Liver (tissue), 3 donors: ENCODE measurements around the gene NPAS1.

ENCODE experiments used
- RAD21 ChIP-seq, 2 donors: IDR thresholded peaks; 2 replicates each; pipeline ENCODE4 v1.6.1; 2016; ENCODE audit warnings: antibody characterized with exemption in 2 of 2, mild to moderate bottlenecking in 2 of 2
- SP1 ChIP-seq: IDR thresholded peaks from 2 replicates; pipeline ENCODE4 v1.6.1; 2018; ENCODE audit warnings: antibody characterized with exemption, mild to moderate bottlenecking
- TAF1 ChIP-seq: conservative IDR thresholded peaks from 2 replicates; pipeline ENCODE4 v1.6.1; 2016; ENCODE audit warnings: antibody characterized with exemption, mild to moderate bottlenecking
- TF ChIP-seq, protein P1 (sequence below): fragments of 150-350 bp; IDR thresholded peaks from 2 replicates; pipeline ENCODE4 v1.5.1; 2017; ENCODE audit warnings: improper control_type of control experiment, low read depth, low read length; ENCODE audit not compliant: missing input control
- TF ChIP-seq, protein P2 (sequence below): IDR thresholded peaks from 2 replicates; pipeline ENCODE4 v1.6.1; 2016; ENCODE audit warnings: antibody characterized with exemption, mild to moderate bottlenecking
- donor health status: healthy.
- donor health status: healthy.

GRCh38 chr19:47072323-47072722 lies 52.7 kb downstream of the NPAS1 start:
- TF ChIP-seq, protein P1, sequence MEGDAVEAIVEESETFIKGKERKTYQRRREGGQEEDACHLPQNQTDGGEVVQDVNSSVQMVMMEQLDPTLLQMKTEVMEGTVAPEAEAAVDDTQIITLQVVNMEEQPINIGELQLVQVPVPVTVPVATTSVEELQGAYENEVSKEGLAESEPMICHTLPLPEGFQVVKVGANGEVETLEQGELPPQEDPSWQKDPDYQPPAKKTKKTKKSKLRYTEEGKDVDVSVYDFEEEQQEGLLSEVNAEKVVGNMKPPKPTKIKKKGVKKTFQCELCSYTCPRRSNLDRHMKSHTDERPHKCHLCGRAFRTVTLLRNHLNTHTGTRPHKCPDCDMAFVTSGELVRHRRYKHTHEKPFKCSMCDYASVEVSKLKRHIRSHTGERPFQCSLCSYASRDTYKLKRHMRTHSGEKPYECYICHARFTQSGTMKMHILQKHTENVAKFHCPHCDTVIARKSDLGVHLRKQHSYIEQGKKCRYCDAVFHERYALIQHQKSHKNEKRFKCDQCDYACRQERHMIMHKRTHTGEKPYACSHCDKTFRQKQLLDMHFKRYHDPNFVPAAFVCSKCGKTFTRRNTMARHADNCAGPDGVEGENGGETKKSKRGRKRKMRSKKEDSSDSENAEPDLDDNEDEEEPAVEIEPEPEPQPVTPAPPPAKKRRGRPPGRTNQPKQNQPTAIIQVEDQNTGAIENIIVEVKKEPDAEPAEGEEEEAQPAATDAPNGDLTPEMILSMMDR: no peak
- TF ChIP-seq, protein P2, sequence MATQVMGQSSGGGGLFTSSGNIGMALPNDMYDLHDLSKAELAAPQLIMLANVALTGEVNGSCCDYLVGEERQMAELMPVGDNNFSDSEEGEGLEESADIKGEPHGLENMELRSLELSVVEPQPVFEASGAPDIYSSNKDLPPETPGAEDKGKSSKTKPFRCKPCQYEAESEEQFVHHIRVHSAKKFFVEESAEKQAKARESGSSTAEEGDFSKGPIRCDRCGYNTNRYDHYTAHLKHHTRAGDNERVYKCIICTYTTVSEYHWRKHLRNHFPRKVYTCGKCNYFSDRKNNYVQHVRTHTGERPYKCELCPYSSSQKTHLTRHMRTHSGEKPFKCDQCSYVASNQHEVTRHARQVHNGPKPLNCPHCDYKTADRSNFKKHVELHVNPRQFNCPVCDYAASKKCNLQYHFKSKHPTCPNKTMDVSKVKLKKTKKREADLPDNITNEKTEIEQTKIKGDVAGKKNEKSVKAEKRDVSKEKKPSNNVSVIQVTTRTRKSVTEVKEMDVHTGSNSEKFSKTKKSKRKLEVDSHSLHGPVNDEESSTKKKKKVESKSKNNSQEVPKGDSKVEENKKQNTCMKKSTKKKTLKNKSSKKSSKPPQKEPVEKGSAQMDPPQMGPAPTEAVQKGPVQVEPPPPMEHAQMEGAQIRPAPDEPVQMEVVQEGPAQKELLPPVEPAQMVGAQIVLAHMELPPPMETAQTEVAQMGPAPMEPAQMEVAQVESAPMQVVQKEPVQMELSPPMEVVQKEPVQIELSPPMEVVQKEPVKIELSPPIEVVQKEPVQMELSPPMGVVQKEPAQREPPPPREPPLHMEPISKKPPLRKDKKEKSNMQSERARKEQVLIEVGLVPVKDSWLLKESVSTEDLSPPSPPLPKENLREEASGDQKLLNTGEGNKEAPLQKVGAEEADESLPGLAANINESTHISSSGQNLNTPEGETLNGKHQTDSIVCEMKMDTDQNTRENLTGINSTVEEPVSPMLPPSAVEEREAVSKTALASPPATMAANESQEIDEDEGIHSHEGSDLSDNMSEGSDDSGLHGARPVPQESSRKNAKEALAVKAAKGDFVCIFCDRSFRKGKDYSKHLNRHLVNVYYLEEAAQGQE: no peak
- TF ChIP-seq RAD21 (IDR thresholded peaks at IDR 0.05) (no peak), SP1 (no peak), TAF1 (no peak)
